ENCODE results near the gene CREB5. TPM values are rescaled to one million over a fixed set of nuclear protein-coding genes. Genes with fewer than 3 reads are reported as not detected.

CREB5 gene
- total RNA-seq, 2 experiments from 2014 or later: 0.19 to 0.22 TPM

GRCh38 chr7:28517606-28518005, 105.3 kb downstream of the CREB5 start:
- intact Hi-C loops (cut with DNase I, micrococcal nuclease): no loop called here
- Mint-ChIP-seq H3K36me3 (ENCODE audit: low read depth) (no peaks in the 10 kb centered on the region), H3K27ac (no peak overlapping the region), H3K4me3 (no peak overlapping the region), H3K4me1 (ENCODE audit: low read depth) (no peaks in the 10 kb centered on the region), H3K27me3 (peaks cover 4% of the 10 kb centered on the region), H3K9me3 (no peaks in the 10 kb centered on the region)
- no peaks in the 10 kb centered on the region for H3K36me3 ChIP-seq (ENCODE audit: insufficient read depth, low read length)
- no peak overlapping the region for H3K4me3 ChIP-seq (ENCODE audit: low read length)
- H3K4me1 ChIP-seq (ENCODE audit: insufficient read depth, low read length): no peaks in the 10 kb centered on the region
- no peak overlapping the region for H3K27ac ChIP-seq (ENCODE audit: low read depth in 1 of 2, low read length in 2 of 2)
- H3K9me3 ChIP-seq (ENCODE audit: control insufficient read depth in 1 of 2, insufficient read depth in 1 of 2, low read length in 2 of 2): no peaks in the 10 kb centered on the region
- ChIA-PET POLR2A (no interaction called here), CTCF (no interaction called here)
- no peaks in the 10 kb centered on the region for H3K27me3 ChIP-seq (ENCODE audit: control insufficient read depth in 1 of 2, insufficient read depth in 2 of 2, low read length in 2 of 2)
- ATAC-seq (ENCODE audit: poor library complexity) (no peak), DNase-seq (no peak)
- TF ChIP-seq, protein P1, sequence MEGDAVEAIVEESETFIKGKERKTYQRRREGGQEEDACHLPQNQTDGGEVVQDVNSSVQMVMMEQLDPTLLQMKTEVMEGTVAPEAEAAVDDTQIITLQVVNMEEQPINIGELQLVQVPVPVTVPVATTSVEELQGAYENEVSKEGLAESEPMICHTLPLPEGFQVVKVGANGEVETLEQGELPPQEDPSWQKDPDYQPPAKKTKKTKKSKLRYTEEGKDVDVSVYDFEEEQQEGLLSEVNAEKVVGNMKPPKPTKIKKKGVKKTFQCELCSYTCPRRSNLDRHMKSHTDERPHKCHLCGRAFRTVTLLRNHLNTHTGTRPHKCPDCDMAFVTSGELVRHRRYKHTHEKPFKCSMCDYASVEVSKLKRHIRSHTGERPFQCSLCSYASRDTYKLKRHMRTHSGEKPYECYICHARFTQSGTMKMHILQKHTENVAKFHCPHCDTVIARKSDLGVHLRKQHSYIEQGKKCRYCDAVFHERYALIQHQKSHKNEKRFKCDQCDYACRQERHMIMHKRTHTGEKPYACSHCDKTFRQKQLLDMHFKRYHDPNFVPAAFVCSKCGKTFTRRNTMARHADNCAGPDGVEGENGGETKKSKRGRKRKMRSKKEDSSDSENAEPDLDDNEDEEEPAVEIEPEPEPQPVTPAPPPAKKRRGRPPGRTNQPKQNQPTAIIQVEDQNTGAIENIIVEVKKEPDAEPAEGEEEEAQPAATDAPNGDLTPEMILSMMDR (IDR thresholded peaks at IDR 0.05): no peak

- DNase-seq: no peak
- Mint-ChIP-seq H3K36me3 (ENCODE audit: low read depth) (no peaks in the 10 kb centered on the region), H3K4me3 (no peak overlapping the region), H3K9me3 (no peaks in the 10 kb centered on the region), H3K4me1 (ENCODE audit: low read depth) (no peaks in the 10 kb centered on the region), H3K27ac (no peak overlapping the region), H3K27me3 (peaks cover 7% of the 10 kb centered on the region)
- ChIA-PET POLR2A (no interaction called here), CTCF (no interaction called here)
- TF ChIP-seq, protein P1 (IDR thresholded peaks at IDR 0.05): no peak
- Histone ChIP-seq H3K4me1 (ENCODE audit: insufficient read depth, low read length) (no peaks in the 10 kb centered on the region), H3K27ac (ENCODE audit: low read depth in 1 of 2, low read length in 2 of 2) (no peak overlapping the region), H3K27me3 (ENCODE audit: control insufficient read depth in 1 of 2, insufficient read depth in 2 of 2, low read length in 2 of 2) (no peaks in the 10 kb centered on the region), H3K4me3 (ENCODE audit: low read length) (no peak overlapping the region), H3K36me3 (ENCODE audit: insufficient read depth, low read length) (no peaks in the 10 kb centered on the region), H3K9me3 (ENCODE audit: control insufficient read depth in 1 of 2, insufficient read depth in 1 of 2, low read length in 2 of 2) (no peaks in the 10 kb centered on the region)
- intact Hi-C loops (cut with DNase I, micrococcal nuclease): no loop called here
- no peak for ATAC-seq (ENCODE audit: poor library complexity)
Measured at GRCh38 chr7:28520074-28521015, 108.0 kb downstream of the CREB5 start.

DNA sequence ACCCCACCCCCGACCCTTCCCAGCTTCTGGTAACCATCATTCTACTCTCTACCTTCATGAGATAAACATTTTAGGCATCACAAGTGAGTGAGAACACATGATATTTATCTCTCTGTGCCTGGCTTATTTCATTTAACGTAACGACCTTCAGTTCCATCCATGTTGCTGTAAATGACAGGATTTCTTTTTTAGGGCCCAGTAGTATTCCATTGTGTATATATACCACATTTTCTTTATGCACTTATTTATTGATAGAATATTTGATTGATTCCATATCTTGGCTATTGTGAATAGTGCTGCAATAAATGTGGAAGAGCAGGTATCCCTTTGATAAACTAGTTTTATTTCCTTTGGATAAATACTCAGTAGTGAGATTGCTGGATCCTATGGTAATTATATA, 112.7 kb downstream of the CREB5 start:
- CTCF ChIA-PET: no interaction called here
- H3K4me1 Mint-ChIP-seq (ENCODE audit: low read depth): no peaks in the 10 kb centered on the region

More for the DNA sequence above, 112.7 kb downstream of the CREB5 start:
- TF ChIP-seq, protein P1 (IDR thresholded peaks at IDR 0.05): no peak
- ATAC-seq (ENCODE audit: poor library complexity) (no peak), DNase-seq (no peak)
- Histone ChIP-seq H3K4me1 (ENCODE audit: insufficient read depth, low read length) (no peaks in the 10 kb centered on the region), H3K9me3 (ENCODE audit: control insufficient read depth in 1 of 2, insufficient read depth in 1 of 2, low read length in 2 of 2) (no peaks in the 10 kb centered on the region), H3K36me3 (ENCODE audit: insufficient read depth, low read length) (no peaks in the 10 kb centered on the region), H3K27ac (ENCODE audit: low read depth in 1 of 2, low read length in 2 of 2) (no peak overlapping the region), H3K4me3 (ENCODE audit: low read length) (no peak overlapping the region), H3K27me3 (ENCODE audit: control insufficient read depth in 1 of 2, insufficient read depth in 2 of 2, low read length in 2 of 2) (no peaks in the 10 kb centered on the region)
- Mint-ChIP-seq H3K27ac (no peak overlapping the region), H3K36me3 (ENCODE audit: low read depth) (no peaks in the 10 kb centered on the region), H3K27me3 (peaks cover 8% of the 10 kb centered on the region), H3K9me3 (no peaks in the 10 kb centered on the region), H3K4me3 (no peak overlapping the region)
- POLR2A ChIA-PET: no interaction called here
- intact Hi-C loops (cut with DNase I, micrococcal nuclease): no loop called here
